Testis (tissue), 3 donors: Measurements from ENCODE around the gene SCP2. TPM values are rescaled to one million over a fixed set of nuclear protein-coding genes. Genes with fewer than 3 reads are reported as not detected.

Experiments used
- DNase-seq: peaks from one replicate; pipeline ENCODE4 v3.0.0-alpha.2; 2019
- H3K27ac ChIP-seq, 2 donors: fragments of 200-600 bp; sonication (generic); one replicate each; pipeline ENCODE4 v1.5.1; 2019
- H3K27me3 ChIP-seq: fragments of 200-600 bp; sonication (generic); one replicate; pipeline ENCODE4 v1.5.1; 2019
- H3K36me3 ChIP-seq: fragments of 200-600 bp; sonication (generic); one replicate; pipeline ENCODE4 v1.5.1; 2017; ENCODE audit warnings: low read depth; ENCODE audit errors: missing control alignments
- H3K4me1 ChIP-seq: fragments of 200-600 bp; sonication (generic); one replicate; pipeline ENCODE4 v1.5.1; 2019
- H3K4me3 ChIP-seq, 2 donors: fragments of 200-600 bp; sonication (generic); one replicate each; pipeline ENCODE4 v1.5.1; 2017 to 2019
- H3K9me3 ChIP-seq: fragments of 200-600 bp; sonication (generic); one replicate; pipeline ENCODE4 v1.5.1; 2017
- POLR2A ChIP-seq: fragments of 450-650 bp; IDR thresholded peaks from one replicate; pipeline ENCODE4 v1.6.1; 2017; ENCODE audit warnings: antibody characterized with exemption, mild to moderate bottlenecking, moderate library complexity
- WGBS, 2 donors: methylation state at CpG; one replicate each; pipeline ENCODE4 v1.1.5; 2018; 5-methylcytosine and 5-hydroxymethylcytosine counted together
- intact Hi-C: fragments of 100-400 bp; cut with DNase I; formaldehyde crosslinking; loops from one replicate; pipeline ENCODE4 v1.15.1; 2023; ENCODE audit warnings: low total_unique reads
- polyA plus RNA-seq: library from polyadenylated mRNA; stranded (reverse); fragments of 350-450 nt; fragmentation: Illumina TruSeq; extraction: RNeasy Lipid Tissue Mini Kit (QIAGEN cat#74804); gene quantifications from one replicate; pipeline ENCODE4 v1.2.3, GENCODE V29; 2014; ENCODE audit warnings: low read depth, low replicate concordance; ENCODE audit not compliant: insufficient read depth
- total RNA-seq, 2 donors: library from RNA; depleted of rRNA; stranded (reverse); fragments of >200 nt; gene quantifications; one replicate each; pipeline ENCODE4 v1.2.3, GENCODE V29; 2016
- TF ChIP-seq, protein P1 (sequence below), 3 experiments: fragments of 450-650 bp in 2 of 3; fragments of 200-600 bp in 1 of 3; sonication (generic) in 1 of 3; IDR thresholded peaks; one replicate each; pipeline ENCODE4 v1.5.1; 2016 to 2019; ENCODE audit warnings: antibody characterized with exemption in 3 of 3, mild to moderate bottlenecking in 2 of 3, moderate library complexity in 1 of 3

SCP2 gene
- total and polyA plus RNA-seq, 3 donors from 2014 or later = 102 to 108 (median 103) TPM

DNA sequence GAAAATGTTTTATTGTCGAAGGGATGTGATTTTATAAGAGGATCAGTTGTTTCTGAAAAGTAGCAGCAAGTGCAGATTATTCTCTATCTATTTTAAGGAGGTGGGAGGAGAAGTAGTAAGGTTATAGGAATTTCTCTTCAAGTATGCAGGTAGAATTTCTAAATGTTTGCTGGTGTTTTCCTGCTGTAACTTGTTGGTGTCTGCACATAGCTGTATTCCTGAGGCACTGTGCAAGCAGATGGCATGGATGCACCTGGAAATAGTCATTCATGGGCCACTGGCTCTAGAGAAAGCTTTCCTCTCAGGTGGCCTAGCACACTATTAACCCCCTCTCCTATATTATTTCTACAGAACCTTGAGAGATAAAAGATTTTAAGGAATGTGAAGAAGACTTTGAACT, 104.7 kb downstream of the SCP2 start:
- H3K27ac ChIP-seq = no peak overlapping the region
- 65 to 77% methylated on average over 1 of the region's 1 CpG for WGBS, 2 donors

DNA sequence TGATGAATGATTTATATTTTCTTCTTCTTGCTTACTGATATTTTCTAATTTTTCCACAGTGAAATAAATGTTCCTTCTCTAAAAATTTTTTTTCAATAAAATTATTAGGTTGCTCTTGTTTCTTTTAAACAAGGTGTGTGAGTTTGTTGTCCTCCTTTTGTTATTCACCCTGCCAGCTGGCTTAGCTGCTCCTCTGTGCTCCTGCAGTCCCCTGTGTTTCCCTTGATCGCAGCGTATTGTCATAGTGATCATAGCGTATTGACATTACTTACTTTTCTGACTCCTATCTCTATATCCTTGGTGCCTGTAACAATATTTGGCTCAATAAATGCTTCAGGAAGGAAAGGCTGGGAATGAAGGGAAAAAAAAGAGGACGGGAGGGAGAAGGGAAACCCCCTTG, 110.1 kb downstream of the SCP2 start:
- DNase-seq = no peak
- Histone ChIP-seq H3K4me3 (no peak overlapping the region), H3K4me1 (peaks cover 9% of the 10 kb centered on the region), H3K27ac (no peak overlapping the region), H3K36me3 (no peaks in the 10 kb centered on the region), H3K27me3 (no peaks in the 10 kb centered on the region), H3K9me3 (no peaks in the 10 kb centered on the region)
- TF ChIP-seq POLR2A = no peak
- TF ChIP-seq, protein P1, sequence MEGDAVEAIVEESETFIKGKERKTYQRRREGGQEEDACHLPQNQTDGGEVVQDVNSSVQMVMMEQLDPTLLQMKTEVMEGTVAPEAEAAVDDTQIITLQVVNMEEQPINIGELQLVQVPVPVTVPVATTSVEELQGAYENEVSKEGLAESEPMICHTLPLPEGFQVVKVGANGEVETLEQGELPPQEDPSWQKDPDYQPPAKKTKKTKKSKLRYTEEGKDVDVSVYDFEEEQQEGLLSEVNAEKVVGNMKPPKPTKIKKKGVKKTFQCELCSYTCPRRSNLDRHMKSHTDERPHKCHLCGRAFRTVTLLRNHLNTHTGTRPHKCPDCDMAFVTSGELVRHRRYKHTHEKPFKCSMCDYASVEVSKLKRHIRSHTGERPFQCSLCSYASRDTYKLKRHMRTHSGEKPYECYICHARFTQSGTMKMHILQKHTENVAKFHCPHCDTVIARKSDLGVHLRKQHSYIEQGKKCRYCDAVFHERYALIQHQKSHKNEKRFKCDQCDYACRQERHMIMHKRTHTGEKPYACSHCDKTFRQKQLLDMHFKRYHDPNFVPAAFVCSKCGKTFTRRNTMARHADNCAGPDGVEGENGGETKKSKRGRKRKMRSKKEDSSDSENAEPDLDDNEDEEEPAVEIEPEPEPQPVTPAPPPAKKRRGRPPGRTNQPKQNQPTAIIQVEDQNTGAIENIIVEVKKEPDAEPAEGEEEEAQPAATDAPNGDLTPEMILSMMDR (IDR thresholded peaks at IDR 0.05) = no peak
- WGBS, 2 donors = 37 to 73% methylated on average over 4 of the region's 4 CpGs
- intact Hi-C loops = no loop called here

More for the DNA sequence above, 104.7 kb downstream of the SCP2 start:
- Histone ChIP-seq H3K4me1 (no peaks in the 10 kb centered on the region), H3K9me3 (no peaks in the 10 kb centered on the region), H3K4me3 (no peak overlapping the region), H3K36me3 (no peaks in the 10 kb centered on the region), H3K27me3 (no peaks in the 10 kb centered on the region)
- no peak for DNase-seq
- TF ChIP-seq, protein P1 (IDR thresholded peaks at IDR 0.05) = no peak
- no peak for TF ChIP-seq POLR2A
- intact Hi-C loops = no loop called here

DNA sequence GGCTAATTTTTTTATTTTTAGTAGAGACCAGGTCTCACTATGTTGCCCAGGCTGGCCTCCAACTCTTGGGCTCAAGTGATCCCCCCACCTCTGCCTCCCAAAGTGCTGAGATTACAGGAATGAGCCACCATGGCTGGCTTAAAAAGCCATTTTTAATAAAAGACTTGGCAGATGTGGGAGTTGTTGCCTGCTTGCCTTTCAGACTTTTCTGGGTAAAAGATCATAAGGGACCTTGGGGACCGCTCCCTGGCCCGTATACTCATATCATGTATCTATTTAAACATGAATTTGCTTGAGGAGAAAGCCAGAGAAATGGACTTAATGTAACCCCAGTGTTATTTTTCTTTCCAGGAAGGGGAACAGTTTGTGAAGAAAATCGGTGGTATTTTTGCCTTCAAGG, 111.5 kb downstream of the SCP2 start:
- H3K36me3 ChIP-seq = no peaks in the 10 kb centered on the region
- TF ChIP-seq POLR2A = no peak
- TF ChIP-seq, protein P1 (IDR thresholded peaks at IDR 0.05) = no peak
- H3K27me3 ChIP-seq = no peaks in the 10 kb centered on the region
- H3K9me3 ChIP-seq = no peaks in the 10 kb centered on the region
- H3K4me1 ChIP-seq = peaks cover 9% of the 10 kb centered on the region
- no peak overlapping the region for H3K27ac ChIP-seq
- H3K4me3 ChIP-seq = no peak overlapping the region
- peak; percentile 33 for DNase-seq
- WGBS, 2 donors = 31 to 69% methylated on average over 3 of the region's 3 CpGs
- intact Hi-C loops = no loop called here

DNA sequence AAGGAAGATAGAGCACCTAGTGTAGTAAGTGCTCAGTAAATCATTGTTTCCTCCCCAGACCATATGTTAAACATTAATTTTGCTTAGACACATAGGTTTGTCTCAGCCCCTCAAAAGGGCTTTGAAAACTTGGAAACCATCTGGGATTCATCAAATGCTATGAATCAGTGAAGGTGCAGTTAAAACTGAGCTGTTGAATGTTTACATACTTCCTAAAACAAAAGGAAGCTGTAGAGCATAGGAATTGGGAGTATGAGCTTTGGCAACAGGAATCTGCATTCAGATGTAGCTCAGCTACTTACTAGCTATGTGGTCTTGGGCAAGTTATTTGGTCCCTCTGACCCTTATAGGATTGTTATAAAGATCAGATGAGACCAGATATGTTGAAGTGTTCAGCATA, 116.2 kb downstream of the SCP2 start:
- no peak for TF ChIP-seq POLR2A
- TF ChIP-seq, protein P1 (IDR thresholded peaks at IDR 0.05) = no peak
- H3K4me1 ChIP-seq = peaks cover 11% of the 10 kb centered on the region
- H3K36me3 ChIP-seq = no peaks in the 10 kb centered on the region
- intact Hi-C loops = no loop called here
- H3K9me3 ChIP-seq = no peaks in the 10 kb centered on the region
- no peak overlapping the region for H3K27ac ChIP-seq
- no peaks in the 10 kb centered on the region for H3K27me3 ChIP-seq
- no peak overlapping the region for H3K4me3 ChIP-seq
- DNase-seq = no peak

DNA sequence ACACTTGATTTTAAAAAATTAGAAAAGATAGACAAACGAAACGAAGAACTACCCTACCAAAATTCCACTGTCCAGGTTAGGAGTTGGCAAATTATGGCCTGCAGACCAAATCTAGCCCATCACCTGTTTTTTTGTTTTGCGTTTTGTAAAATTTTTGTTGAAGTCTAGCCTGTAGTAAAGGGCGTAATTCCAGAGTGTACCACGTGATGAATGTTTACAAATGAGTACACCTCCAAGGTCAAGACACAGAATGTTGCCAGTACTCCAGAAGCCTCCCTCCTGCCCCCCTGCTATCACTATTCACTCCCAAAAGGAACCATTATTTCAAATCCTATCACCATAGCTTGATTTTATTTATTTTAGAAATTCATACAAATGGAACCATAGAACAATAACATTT, 117.8 kb downstream of the SCP2 start:
- H3K27ac ChIP-seq = no peak overlapping the region
- H3K9me3 ChIP-seq = no peaks in the 10 kb centered on the region
- DNase-seq = no peak
- 57 to 82% methylated on average over 5 of the region's 5 CpGs for WGBS, 2 donors
- H3K4me1 ChIP-seq = peaks cover 15% of the 10 kb centered on the region
- no peak for TF ChIP-seq POLR2A
- TF ChIP-seq, protein P1 (IDR thresholded peaks at IDR 0.05) = no peak
- intact Hi-C loops = no loop called here
- H3K27me3 ChIP-seq = no peaks in the 10 kb centered on the region
- H3K4me3 ChIP-seq = no peak overlapping the region
- no peaks in the 10 kb centered on the region for H3K36me3 ChIP-seq
